ENCODE results near the gene DDIT4L.
"Not testable (repeated sequence)": the region's sequence is repeated elsewhere in the genome, so short reads cannot be mapped to it uniquely, and the experiment has no call there.

Gene DDIT4L

DNA sequence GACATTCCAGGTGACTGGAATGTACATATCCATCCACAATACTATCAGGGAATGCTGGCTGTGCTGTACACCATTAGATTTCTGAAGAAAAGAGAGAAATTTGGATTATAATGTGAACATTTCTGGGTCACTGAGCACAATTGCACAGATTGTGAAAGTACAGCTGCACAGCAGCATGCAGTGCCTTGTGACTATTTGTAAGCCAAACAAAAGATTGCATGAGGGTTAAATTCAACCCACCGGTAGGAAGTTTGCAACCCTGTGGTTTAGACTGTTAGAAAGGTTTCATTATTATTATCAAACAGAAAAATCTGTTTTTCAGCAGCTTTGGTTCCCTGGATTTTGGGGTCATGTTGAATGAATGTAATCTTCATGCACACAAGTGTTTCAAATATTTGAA lies 24.5 kb downstream of the DDIT4L start:
- no peak for DNase-seq

DNA sequence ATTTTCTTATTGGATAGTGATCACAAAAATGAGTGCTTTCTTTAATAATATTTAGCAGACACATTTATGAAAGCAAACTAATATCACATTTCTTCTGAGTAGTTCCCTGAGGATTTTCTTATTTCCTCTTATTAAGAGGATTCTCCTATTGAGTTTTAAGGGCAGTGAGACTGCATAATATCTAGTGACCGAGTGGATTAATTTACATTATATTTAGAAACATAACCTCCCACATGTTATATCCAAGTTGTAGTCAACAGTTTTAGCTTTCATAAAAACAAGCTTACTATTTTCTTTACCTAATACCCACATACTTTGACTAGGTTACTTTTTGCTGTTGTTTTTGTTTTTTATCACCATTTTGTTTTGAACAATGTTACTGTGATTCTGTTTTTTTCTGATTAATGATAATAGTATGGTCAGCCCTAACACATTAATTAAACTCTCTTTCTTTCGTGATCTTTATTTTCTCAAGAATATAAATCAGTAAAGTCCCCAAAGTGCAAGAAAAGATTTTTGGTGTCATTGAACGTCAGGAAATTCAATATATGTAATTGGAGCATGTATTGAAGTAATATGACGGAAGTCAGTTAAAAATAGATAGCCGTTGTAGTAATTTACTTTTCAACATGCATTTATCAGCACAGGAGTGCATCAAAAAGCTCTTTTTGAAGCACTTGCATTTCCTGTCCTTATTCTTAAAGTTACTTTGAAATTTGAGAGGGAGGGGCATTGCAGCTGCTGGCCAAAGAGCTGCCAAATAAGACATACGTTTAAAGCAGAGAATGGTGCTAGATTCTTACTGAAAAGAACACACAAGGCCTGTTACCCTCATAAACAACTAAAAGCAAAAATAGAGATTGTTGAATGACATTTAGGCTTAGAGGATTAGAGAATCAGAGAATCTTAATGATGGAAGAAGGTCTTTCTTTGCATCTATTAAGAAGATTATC lies 25.2 kb downstream of the DDIT4L start:
- no peak for DNase-seq

DNA sequence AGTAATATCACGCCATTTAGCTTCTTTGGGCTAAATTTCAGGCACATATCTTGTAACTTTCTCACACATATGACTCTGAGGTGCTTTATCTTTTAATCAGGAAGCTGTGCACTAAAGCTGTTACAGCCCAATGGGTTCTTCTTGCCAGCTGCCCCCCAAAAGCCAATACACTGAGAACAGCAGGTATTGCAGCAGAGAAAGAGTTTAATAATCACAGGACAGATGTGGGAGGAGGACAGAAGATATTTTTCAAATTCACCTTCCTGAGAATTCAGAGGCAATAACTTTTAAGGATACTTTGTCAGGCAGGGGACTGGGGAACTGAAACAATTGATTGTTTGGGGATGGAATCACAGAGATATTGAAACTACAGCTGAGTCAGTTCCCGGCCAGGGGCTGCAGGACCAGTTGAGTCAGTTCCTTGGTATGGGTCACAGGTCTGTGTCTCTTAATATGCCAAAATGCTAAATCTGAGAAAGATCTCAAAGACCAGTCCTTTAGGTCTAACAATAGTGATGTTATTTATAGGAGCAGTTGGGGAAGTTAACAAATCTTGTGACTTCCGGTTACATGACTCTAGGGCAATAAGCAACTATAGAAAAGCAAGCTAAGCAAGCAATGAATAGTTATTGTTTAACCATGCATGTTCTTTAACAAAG lies 28.1 kb downstream of the DDIT4L start:
- DNase-seq, result no peak

DNA sequence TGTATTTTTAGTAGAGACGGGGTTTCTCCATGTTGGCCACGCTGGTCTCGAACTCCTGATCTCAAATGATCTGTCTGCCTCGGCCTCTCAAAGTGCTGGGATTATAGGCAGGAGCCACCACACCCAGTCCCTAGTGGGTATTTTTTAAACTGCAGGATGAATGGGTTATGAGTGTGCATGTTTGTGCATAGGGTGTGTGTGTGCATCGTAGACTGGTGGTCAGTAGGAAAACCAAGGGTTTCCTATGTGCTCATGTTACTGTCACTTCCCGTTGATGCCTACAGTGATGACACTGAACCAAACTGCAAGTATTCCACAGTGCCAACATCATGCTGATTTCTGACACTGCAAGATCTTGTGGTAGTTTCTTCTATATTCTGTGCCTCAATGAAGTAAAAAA lies 41.1 kb downstream of the DDIT4L start:
- no peak for DNase-seq

DNA sequence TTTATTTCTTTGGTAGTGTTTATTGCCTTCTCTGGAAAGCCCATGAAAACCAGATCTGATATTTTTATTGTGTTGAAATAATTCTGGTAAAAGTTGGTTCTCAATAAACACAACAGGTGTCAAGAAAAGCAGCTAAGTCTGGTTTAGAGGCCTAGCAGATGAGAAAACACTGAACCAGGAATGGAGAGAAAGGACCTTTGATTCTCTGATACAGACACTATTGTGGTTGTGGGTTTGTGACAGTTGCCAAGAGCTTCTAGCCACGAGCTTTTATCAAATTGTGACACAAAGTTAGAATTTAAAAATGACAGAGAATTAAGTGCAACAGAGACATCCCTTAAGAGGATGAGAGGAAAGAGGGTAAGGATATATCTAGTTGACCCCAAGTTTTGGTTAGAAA lies 42.6 kb downstream of the DDIT4L start:
- no peak for DNase-seq

DNA sequence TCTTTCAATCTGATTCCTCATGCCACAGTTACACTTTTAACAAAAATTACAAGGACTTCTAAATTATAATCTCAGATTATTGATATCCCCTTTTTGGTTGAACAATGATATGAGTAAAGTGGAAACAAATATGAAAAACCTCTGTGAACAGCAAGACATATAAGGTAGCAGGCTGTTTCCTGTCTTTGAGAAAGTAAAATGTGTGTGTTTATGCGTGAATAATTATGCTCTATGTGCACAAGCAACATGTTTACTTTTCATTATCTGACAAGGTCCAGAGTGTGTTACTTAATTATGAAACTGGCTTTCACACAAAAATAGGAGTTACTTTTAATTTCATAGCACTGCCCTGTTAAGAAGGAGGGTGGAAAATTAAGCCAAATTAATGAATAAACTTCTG lies 43.1 kb downstream of the DDIT4L start:
- DNase-seq, result no peak

DNA sequence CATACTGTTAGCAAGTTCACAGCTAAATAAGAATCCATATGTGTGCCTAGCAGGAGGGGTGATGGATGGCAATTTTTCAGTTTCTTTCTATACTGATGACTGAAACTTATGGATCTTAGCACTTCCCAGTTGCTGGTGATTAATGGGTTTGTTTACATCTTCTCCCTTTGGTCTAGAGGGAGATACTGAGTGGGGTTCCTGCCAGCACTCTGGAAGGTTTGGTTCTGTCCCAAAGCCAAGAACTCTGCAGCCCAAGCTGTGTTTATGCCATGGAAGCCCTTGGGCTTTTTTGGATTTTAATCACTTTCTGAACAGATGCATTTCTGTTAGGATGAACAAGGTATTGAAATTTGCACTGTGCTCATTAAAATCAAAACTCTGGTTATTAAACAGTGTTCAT lies 43.5 kb downstream of the DDIT4L start:
- DNase-seq, result no peak

DNA sequence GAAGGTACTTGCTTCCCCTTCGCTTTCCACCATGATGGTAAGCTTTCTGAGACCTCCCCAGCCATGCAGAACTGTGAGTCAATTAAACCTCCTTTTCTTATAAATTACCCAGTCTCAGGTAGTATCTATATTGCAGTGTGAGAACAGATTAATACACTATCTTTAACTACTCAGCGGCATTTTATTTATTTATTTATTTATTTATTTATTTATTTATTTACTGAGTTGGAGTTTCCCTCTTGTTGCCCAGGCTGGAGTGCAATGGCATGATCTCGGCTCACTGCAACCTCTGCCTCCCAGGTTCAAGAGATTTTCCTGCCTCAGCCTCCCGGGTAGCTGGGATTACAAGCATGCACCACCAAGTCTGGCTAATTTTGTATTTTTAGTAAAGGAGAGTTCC lies 52.9 kb downstream of the DDIT4L start:
- DNase-seq, result not testable (repeated sequence)

Measured in activated CD4-positive, alpha-beta T cell treated with anti-CD3 and anti-CD28 coated beads for 1 hour (primary cell).